Psoas muscle (tissue), 8 donors: ENCODE measurements around the gene CHD2. TPM values are rescaled to one million over a fixed set of nuclear protein-coding genes. Genes with fewer than 3 reads are reported as not detected.
"Not testable (repeated sequence)": the region's sequence is repeated elsewhere in the genome, so short reads cannot be mapped to it uniquely, and the experiment has no call there.

Experiments
- ATAC-seq, 4 donors: fragments of 200-7000 bp; cut with Tn5 transposase; one replicate each; pipeline ENCODE4 v1.9.1; 2020; ENCODE audit warnings: moderate library complexity in 3 of 4, mild to moderate bottlenecking in 2 of 4
- DNase-seq, 2 donors: peaks; one replicate each; pipeline ENCODE4 v3.0.0-alpha.2; 2020
- H3K27ac ChIP-seq: fragments of 200-600 bp; one replicate; pipeline ENCODE4 v1.8.0; 2022
- H3K27me3 ChIP-seq, 3 donors: fragments of 200-600 bp in 1 of 3; one replicate each; pipeline versions ENCODE4 v1.6.1 to v1.8.0; 2013 to 2022; ENCODE audit warnings: low read length in 2 of 3, mild to moderate bottlenecking in 2 of 3, moderate library complexity in 1 of 3; ENCODE audit not compliant: insufficient read depth in 3 of 3
- H3K36me3 ChIP-seq, 2 donors: fragments of 200-600 bp in 1 of 2; one replicate each; pipeline versions ENCODE4 v1.6.1 to v1.8.0; 2013 to 2022; ENCODE audit warnings: low read depth in 1 of 2, mild to moderate bottlenecking in 1 of 2, moderate library complexity in 1 of 2; ENCODE audit not compliant: insufficient read depth in 1 of 2
- H3K4me1 ChIP-seq: fragments of 200-600 bp; one replicate; pipeline ENCODE4 v1.8.0; 2022
- H3K4me3 ChIP-seq: fragments of 200-600 bp; one replicate; pipeline ENCODE4 v1.8.0; 2022; ENCODE audit warnings: mild to moderate bottlenecking
- H3K9me3 ChIP-seq: fragments of 200-600 bp; one replicate; pipeline ENCODE4 v1.8.0; 2022
- CTCF ChIP-seq: fragments of 200-600 bp; IDR thresholded peaks from one replicate; pipeline ENCODE4 v1.8.0; 2022; ENCODE audit warnings: antibody characterized with exemption
- WGBS, 3 donors: extraction: QIAGEN DNeasy Blood & Tissue Kit; methylation state at CpG; one replicate each; pipeline versions ENCODE4 v1.1.6 to v1.1.7; 2013; 5-methylcytosine and 5-hydroxymethylcytosine counted together
- intact Hi-C, 2 donors: fragments of 100-400 bp; cut with DNase I; formaldehyde crosslinking; loops; one replicate each; pipeline versions ENCODE4 v1.11.0 to v1.14.2; 2022
- polyA plus RNA-seq, 3 donors: library from polyadenylated mRNA; stranded (reverse); fragments of 200-250 nt; gene quantifications; one replicate each; pipeline ENCODE4 v1.2.3, GENCODE V29; 2013
- total RNA-seq, 4 donors: library from RNA; stranded (reverse); fragmentation: NEBNext Ultra II Directional in 2 of 4; extraction: Animal tissue kit (Norgen Biotek cat#: 25700) in 2 of 4; gene quantifications; one replicate each; pipeline versions ENCODE4 v1.2.1 to v1.2.4, GENCODE V29; 2021 to 2023
- donor health status: healthy with polysubstance abuse.
- donor health status: DM: no; HTN: no; CAD: no; lungs with moderate emphysema.
- donor health status: Bipolar disorder and iron deficiency.
- donor health status: healthy.
- donor health status: DM: yes; HTN: yes; CAD: no.
- donor health status: DM: no; HTN: no; CAD: no.
- donor health status: DM: no; HTN: no; CAD: no.
- donor health status: DM: yes; HTN: yes; CAD: no.

The CHD2 gene
- total and polyA plus RNA-seq, 7 donors = 11.1 to 53.0 (median 40.9) TPM

- DNase-seq (peak in 1 of 2 donors; percentile 36), ATAC-seq (no peak)
- no peak overlapping the region for H3K4me3 ChIP-seq
- intact Hi-C loops = loop anchor here (10.0 kb wide), 4 partner anchors 117 to 937 kb away; no protein-coding TSS in a partner anchor
- H3K4me1 ChIP-seq = peaks cover 16% of the 10 kb centered on the region
- no peaks in the 10 kb centered on the region for H3K36me3 ChIP-seq
- no peaks in the 10 kb centered on the region for H3K27me3 ChIP-seq
- 53 to 56% (median 56%) methylated on average over 20 of the region's 20 CpGs for WGBS, 3 donors
- H3K27ac ChIP-seq = peak overlapping the region; percentile 57
- no peak for TF ChIP-seq CTCF
- H3K9me3 ChIP-seq = no peaks in the 10 kb centered on the region
Observed at GRCh38 chr15:93037820-93038705, 137.9 kb downstream of the CHD2 start.

DNA sequence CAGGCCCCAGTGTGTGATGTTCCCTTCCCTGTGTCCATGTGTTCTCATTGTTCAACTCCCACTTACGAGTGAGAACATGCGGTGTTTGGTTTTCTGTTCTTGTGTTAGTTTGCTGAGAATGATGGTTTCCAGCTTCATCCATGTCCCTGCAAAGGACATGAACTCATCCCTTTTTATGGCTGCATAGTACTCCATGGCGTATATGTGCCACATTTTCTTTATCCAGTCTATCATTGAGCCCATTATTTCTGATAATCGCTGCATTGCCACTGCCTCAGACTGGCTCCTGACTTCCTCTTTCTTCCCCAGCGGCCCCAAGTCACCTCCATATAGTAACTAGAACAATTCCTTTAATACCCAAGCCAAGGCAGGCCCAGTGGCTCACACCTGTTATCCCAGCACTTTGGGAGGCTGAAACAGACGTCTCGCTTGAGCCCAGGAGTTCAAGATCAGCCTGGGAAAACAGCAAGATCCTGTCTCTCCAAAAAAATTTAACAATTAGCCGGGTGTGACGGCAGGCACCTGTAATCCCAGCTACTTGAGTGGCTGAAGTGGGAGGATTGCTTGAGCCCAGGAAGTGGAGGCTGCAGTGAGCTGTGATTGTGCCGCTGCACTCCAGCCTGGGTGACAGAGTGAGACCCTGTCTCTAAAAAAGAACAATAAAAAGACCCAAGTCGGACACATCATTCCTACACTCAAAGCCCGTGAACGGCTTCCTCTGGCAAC is 139.6 kb downstream of the CHD2 start:
- not testable (repeated sequence) for H3K27me3 ChIP-seq, ATAC-seq, H3K9me3 ChIP-seq, H3K4me3 ChIP-seq, H3K27ac ChIP-seq
- intact Hi-C loops = loop anchor here (10.0 kb wide), 4 partner anchors 115 to 935 kb away; no protein-coding TSS in a partner anchor
- peak in 1 of 2 donors; percentile 1 for DNase-seq
- peaks cover 16% of the 10 kb centered on the region for H3K4me1 ChIP-seq
- WGBS, 3 donors = 91 to 94% (median 94%) methylated on average over 12 to 13 of the region's 13 CpGs
- H3K36me3 ChIP-seq = peaks cover 0 to 10% of the 10 kb centered on the region in 2 donors

DNA sequence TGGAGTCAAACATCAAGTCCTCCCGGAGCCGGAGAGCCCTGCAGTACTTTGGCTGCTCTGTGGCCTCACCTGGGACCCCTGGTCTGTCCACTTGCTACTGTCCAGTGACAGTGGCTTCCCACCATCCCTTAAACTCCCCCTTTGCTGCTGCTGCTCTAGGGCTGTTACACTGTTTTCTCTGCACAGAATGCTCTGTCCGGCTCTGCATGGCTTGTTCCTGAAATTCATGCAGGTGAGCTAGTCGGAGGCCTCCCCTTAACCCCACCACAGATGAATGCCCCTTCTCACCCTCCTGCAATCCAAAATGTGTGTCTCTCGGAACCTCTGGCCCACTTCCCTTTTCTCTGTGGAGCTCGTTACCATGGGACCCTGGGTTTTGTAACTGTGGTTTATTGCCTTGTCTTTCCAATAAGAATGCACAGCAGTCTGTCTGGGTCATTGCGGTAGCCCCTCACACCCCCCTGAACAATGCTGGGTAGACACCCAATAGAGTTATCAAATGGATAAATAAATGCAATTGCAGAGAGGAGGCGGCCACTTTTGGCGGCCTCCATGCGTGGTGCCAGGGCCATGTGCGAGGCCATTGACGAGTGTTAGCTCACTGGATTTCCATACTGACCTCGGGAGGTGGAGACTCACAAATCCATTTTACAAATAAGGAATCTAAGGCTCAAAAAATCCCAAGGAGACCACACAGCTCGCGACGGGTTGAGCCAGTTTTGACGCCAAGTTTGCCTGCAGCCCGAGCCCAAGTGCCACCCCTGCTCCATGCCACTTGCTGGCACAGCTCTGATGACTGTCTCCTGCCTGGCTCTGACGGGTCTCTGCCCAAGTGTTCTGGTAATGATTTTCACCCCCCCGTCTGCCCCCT is 140.4 kb downstream of the CHD2 start:
- DNase-seq = peak; percentile 5 to 31
- intact Hi-C loops = no loop called here
- TF ChIP-seq CTCF = no peak
- no peaks in the 10 kb centered on the region for H3K27me3 ChIP-seq
- H3K27ac ChIP-seq = no peak overlapping the region
- ATAC-seq = no peak
- H3K36me3 ChIP-seq = peaks cover 0 to 18% of the 10 kb centered on the region in 2 donors
- H3K4me3 ChIP-seq = no peak overlapping the region
- no peaks in the 10 kb centered on the region for H3K9me3 ChIP-seq
- WGBS, 3 donors = 84 to 90% (median 88%) methylated on average over 20 of the region's 20 CpGs
- peaks cover 16% of the 10 kb centered on the region for H3K4me1 ChIP-seq

GRCh38 chr15:93041159-93041547 is 141.0 kb downstream of the CHD2 start:
- ATAC-seq (no peak), DNase-seq (peak; percentile 7 to 48)
- intact Hi-C loops = no loop called here
- H3K27me3 ChIP-seq = no peaks in the 10 kb centered on the region
- WGBS, 3 donors = 83 to 90% (median 84%) methylated on average over 13 of the region's 13 CpGs
- TF ChIP-seq CTCF = no peak
- peaks cover 3% of the 10 kb centered on the region for H3K9me3 ChIP-seq
- peaks cover 0 to 25% of the 10 kb centered on the region in 2 donors for H3K36me3 ChIP-seq
- H3K4me1 ChIP-seq = peaks cover 16% of the 10 kb centered on the region
- H3K4me3 ChIP-seq = no peak overlapping the region
- H3K27ac ChIP-seq = no peak overlapping the region
